GM21723 (cell line): ENCODE measurements around the gene RTP3.
"Not testable (repeated sequence)": the region's sequence is repeated elsewhere in the genome, so short reads cannot be mapped to it uniquely, and the experiment has no call there.

Experiments
- ATAC-seq: cut with Tn5 transposase; IDR thresholded peaks from one replicate; pipeline ENCODE4 v1.9.1; 2021; ENCODE audit warnings: mild to moderate bottlenecking, moderate library complexity; ENCODE audit not compliant: unreplicated experiment

RTP3 gene

DNA sequence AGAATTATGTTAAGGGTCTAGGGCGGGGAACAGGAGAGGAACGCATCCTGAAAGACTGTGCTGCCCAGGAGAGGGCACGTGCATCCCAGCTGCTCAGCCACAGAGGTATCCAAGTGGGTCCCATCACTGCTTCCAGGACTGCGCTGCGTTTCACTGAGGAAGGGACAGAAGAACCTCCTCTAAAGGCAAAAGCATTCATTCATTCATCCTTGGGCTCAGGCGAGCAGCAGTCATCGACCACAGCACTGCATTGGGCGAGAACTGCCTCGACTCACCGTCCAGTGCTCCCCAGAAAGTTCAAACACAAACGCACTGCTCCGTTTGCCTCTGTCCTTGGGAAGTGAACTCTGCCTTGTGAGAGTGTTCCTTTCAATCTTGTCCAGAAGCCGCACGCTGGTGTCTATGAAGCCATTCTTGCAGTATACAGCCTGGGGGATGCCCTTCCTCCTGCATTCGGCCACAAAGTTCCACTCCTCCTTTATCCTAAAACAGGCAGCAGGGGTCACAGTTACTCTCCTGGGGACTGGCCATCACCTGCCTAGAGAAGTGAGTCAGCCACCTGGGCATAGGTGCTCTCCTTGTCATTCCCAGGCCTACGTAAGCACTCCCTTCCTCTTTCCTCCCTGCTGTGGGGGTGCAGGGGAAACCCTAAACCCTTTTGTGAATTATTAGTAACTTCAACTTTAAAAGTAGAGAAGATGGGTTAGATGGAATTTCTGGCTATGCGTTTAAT is 47.2 kb downstream of the RTP3 start:
- no peak for ATAC-seq

DNA sequence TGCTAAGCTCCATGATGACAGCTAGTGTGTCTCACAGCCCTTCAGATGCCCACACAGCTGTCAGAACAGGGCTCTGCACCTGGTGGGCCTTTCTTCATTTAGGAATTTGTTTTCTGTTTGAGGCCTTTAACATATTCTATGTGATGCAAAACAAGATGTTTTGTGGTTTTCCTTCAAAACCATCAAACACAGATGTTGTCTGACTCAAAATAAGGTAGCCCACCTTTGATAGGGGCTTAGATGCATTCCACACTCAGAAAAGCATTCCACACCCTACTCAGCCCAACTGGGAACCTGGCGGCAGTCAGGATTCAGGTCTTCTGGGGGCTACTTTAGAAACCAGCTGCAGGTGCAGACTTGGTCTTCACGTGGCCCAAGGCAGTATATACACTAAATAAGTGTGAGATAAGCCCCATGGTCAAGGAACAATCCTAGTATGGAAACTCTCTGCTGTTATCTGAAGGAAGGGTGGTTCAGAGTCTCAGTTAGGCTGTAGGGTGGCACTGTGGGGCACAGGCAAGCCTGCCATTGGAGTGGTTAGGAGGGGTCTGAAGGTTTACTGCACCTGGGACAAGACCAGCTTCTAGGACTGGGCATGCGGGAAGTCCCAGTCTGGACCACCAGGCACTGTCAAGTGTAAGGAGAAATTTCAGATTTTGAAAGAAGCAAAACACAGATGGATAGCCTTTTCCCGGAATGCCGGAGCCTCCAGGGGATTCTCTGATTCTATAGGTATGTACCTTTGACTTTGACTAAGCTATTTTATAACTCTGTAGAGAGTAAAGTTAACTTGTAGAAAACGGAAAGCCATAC is 48.2 kb downstream of the RTP3 start:
- no peak for ATAC-seq

DNA sequence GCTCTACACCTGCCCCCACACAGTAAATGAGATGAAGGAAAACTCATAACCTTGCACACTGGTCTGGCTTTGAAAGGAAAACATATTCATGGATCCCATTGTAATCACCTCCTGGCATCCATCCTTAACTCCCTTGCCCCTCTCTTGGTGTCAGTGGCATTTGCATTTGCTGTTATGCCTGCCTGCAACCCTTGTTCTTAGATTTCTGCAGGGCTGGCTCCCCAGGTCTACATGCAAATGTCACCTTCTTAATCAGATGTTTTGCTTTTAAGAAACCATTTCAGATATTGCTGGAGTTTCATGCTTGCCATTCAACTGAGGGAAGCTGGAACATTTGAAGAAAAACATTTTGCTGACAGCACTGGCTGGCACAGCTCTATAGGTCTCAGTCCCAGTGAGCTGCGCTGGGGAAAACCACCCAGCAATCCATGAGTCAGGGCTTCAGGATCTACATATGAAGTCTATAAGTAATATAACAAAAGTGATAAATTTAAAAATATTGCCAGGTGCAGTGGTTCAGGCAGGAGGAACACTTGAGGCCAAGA is 49.2 kb downstream of the RTP3 start:
- no peak for ATAC-seq

DNA sequence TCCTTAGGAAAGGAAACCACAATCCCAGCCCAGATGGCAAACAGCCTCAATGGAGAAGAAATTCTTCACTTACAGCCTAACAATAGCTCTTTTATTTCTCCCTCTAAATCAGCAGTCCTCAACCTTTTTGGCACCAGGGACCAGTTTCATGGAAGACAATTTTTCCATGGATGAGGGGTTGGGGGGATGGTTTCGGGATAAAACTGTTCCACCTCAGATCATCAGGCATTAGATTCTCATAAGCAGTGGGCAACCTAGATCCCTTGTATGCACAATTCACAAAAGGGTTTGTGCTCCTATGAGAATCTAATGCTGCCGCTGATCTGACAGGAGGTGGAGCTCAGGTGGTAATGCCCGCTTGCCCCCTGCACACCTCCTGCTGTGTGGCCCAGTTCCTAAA is 50.8 kb downstream of the RTP3 start:
- ATAC-seq, result not testable (repeated sequence)

DNA sequence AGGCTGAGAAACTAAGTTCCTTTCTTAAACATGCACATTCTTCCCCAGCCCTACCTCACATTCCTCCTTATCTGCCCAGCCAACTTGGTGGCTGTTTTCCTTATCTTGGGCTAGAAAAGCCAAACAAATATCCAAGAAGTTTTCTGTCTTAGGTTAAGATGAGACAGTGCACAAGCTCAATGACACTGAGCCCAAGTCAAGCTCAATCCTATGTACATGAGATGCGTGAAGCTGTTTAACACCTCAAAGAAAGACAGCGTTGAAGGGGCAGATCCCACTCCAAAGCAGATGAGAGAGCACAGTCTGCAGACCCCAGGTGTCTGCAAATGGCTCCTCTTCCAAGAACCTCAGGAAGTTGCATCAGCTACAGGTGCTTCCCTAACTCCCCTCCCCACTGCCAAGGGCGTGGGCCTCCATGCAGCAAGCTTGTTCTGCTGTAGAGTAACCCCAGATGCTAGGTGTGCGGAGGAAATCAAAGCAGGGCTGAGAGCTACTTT is 51.7 kb downstream of the RTP3 start:
- no peak for ATAC-seq

DNA sequence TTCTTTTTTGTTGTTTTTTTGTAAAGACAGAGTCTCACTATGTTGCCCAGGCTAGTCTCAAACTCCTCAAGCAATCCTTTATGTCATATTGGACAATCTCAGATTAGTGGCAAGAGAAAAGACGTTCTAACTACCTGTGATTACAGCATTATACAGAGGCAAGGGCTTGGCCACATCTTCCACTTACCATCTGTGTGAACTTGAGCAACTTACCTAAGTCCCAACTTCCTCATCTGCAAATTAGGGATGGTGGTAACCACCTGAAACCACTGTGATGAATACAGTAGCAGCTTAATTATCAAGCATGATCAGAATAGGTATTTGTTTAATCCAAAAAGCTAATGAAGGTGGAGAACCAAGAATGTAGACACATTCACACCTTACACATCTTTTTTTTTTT is 52.2 kb downstream of the RTP3 start:
- ATAC-seq, result no peak
